HepG2 (cell line): Measurements from ENCODE around the gene NPIPB9. TPM values are rescaled to one million over a fixed set of nuclear protein-coding genes. Genes with fewer than 3 reads are reported as not detected.
A peak's percentile ranks its signal among the peaks of the same experiment; 100 is the strongest.

ENCODE experiments used
- ATF1 ChIP-seq: IDR thresholded peaks from 2 replicates; pipeline ENCODE4 v1.6.1; 2016; ENCODE audit warnings: mild to moderate bottlenecking, control low read depth
- KAT8 ChIP-seq: IDR thresholded peaks from 2 replicates; pipeline ENCODE4 v1.6.1; 2016; ENCODE audit warnings: missing genetic modification reagents, missing compliant biosample characterization
- NAIF1 ChIP-seq: sonication (generic); formaldehyde crosslinking; IDR thresholded peaks from 2 replicates; pipeline ENCODE4 v1.5.0; 2020; ENCODE audit warnings: mild to moderate bottlenecking, missing genetic modification reagents, borderline replicate concordance
- RBM22 ChIP-seq: fragments of 200-400 bp; formaldehyde crosslinking; optimal IDR thresholded peaks from 2 replicates; pipeline ENCODE3; 2017; ENCODE audit warnings: mild to moderate bottlenecking, low read length, moderate library complexity
- RNF219 ChIP-seq: sonication (generic); formaldehyde crosslinking; IDR thresholded peaks from 2 replicates; pipeline ENCODE4 v1.5.0; 2020; ENCODE audit warnings: mild to moderate bottlenecking, missing genetic modification reagents
- SOX6 ChIP-seq, 2 experiments: fragments of 450-650 bp in 1 of 2; sonication (generic) in 1 of 2; formaldehyde crosslinking in 1 of 2; IDR thresholded peaks; 2 replicates each; pipeline versions ENCODE4 v1.4.0 to v1.6.1; 2017 to 2020; ENCODE audit warnings: antibody characterized with exemption in 1 of 2, mild to moderate bottlenecking in 1 of 2, missing genetic modification reagents in 1 of 2
- TCF12 ChIP-seq, 2 experiments: fragments of 450-650 bp in 1 of 2; sonication (generic) in 1 of 2; formaldehyde crosslinking in 1 of 2; IDR thresholded peaks; 2 replicates each; pipeline versions ENCODE4 v1.6.1 to v1.8.0; 2017 to 2022; ENCODE audit warnings: antibody characterized with exemption in 1 of 2, mild to moderate bottlenecking in 1 of 2, missing genetic modification reagents in 1 of 2, moderate library complexity in 1 of 2
- ZKSCAN8 ChIP-seq: IDR thresholded peaks from 2 replicates; pipeline ENCODE4 v1.6.1; 2016; ENCODE audit warnings: borderline replicate concordance, missing genetic modification reagents, missing compliant biosample characterization
- ZNF292 ChIP-seq: sonication (generic); formaldehyde crosslinking; IDR thresholded peaks from 2 replicates; pipeline ENCODE4 v1.8.1; 2022; ENCODE audit warnings: mild to moderate bottlenecking, low read depth, missing genetic modification reagents, borderline replicate concordance
- ZNF331 ChIP-seq: sonication (generic); formaldehyde crosslinking; IDR thresholded peaks from 2 replicates; pipeline ENCODE4 v1.4.0; 2020; ENCODE audit warnings: missing genetic modification reagents
- ZNF510 ChIP-seq: sonication (generic); formaldehyde crosslinking; IDR thresholded peaks from 2 replicates; pipeline ENCODE4 v1.4.0; 2020; ENCODE audit warnings: low read depth, mild to moderate bottlenecking, missing genetic modification reagents
- ZNF589 ChIP-seq: sonication (generic); formaldehyde crosslinking; conservative IDR thresholded peaks from 2 replicates; pipeline ENCODE4 v1.8.0; 2022; ENCODE audit warnings: mild to moderate bottlenecking, moderate library complexity, missing genetic modification reagents
- ZNF619 ChIP-seq: sonication (generic); formaldehyde crosslinking; IDR thresholded peaks from 2 replicates; pipeline ENCODE4 v1.4.0; 2020; ENCODE audit warnings: mild to moderate bottlenecking, missing genetic modification reagents
- ZNF646 ChIP-seq: sonication (generic); formaldehyde crosslinking; IDR thresholded peaks from 2 replicates; pipeline ENCODE4 v1.9.0; 2021; ENCODE audit warnings: mild to moderate bottlenecking, missing genetic modification reagents
- ZNF7 ChIP-seq: IDR thresholded peaks from 2 replicates; pipeline ENCODE4 v1.6.1; 2016; ENCODE audit warnings: missing biosample characterization, missing genetic modification reagents
- polyA plus RNA-seq, 8 experiments: library from polyadenylated mRNA; depleted of rRNA in 3 of 8; stranded (reverse) in 7 of 8; unstranded in 1 of 8; fragments of >200 nt; fragmentation: Illumina TruSeq in 4 of 8; extraction: Trizol in 4 of 8; gene quantifications; 2 replicates each; pipeline versions ENCODE4 v1.2.1 to v1.2.3, GENCODE V29; 2011 to 2016; ENCODE audit warnings: low read depth in 4 of 8, missing spikeins in 1 of 8, mixed read lengths in 1 of 8; ENCODE audit not compliant: insufficient read depth in 1 of 8
- total RNA-seq, 5 experiments: library from RNA; depleted of rRNA; stranded (reverse); fragments of >200 nt; fragmentation: Illumina TruSeq; extraction: Trizol; gene quantifications; 2 replicates each; pipeline ENCODE4 v1.2.3, GENCODE V29; 2016; ENCODE audit warnings: low read depth in 1 of 5
- TF ChIP-seq, protein P1 (sequence below): sonication (generic); formaldehyde crosslinking; IDR thresholded peaks from 2 replicates; pipeline ENCODE4 v1.5.0; 2020; ENCODE audit warnings: missing genetic modification reagents
- TF ChIP-seq, protein P2 (sequence below): sonication (generic); formaldehyde crosslinking; IDR thresholded peaks from 2 replicates; pipeline ENCODE4 v1.4.0; 2020; ENCODE audit warnings: missing genetic modification reagents, mild to moderate bottlenecking, borderline replicate concordance

NPIPB9 gene
- total and polyA plus RNA-seq, 2 of the 13 experiments (the other 11 are each of a cell fraction or from before 2014, with no cell fraction given), result 0.77 to 1.0 TPM

GRCh38 chr16:28820016-28820415 is 68.4 kb downstream of the NPIPB9 start (continued):
- TF ChIP-seq, protein P1, sequence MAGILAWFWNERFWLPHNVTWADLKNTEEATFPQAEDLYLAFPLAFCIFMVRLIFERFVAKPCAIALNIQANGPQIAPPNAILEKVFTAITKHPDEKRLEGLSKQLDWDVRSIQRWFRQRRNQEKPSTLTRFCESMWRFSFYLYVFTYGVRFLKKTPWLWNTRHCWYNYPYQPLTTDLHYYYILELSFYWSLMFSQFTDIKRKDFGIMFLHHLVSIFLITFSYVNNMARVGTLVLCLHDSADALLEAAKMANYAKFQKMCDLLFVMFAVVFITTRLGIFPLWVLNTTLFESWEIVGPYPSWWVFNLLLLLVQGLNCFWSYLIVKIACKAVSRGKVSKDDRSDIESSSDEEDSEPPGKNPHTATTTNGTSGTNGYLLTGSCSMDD, result no peak
- TF ChIP-seq TCF12 (IDR thresholded peaks at IDR 0.05), result no peak
- TF ChIP-seq TCF12 (CRISPR knock-in tag; IDR thresholded peaks at IDR 0.05), result no peak
- TF ChIP-seq, protein P2, sequence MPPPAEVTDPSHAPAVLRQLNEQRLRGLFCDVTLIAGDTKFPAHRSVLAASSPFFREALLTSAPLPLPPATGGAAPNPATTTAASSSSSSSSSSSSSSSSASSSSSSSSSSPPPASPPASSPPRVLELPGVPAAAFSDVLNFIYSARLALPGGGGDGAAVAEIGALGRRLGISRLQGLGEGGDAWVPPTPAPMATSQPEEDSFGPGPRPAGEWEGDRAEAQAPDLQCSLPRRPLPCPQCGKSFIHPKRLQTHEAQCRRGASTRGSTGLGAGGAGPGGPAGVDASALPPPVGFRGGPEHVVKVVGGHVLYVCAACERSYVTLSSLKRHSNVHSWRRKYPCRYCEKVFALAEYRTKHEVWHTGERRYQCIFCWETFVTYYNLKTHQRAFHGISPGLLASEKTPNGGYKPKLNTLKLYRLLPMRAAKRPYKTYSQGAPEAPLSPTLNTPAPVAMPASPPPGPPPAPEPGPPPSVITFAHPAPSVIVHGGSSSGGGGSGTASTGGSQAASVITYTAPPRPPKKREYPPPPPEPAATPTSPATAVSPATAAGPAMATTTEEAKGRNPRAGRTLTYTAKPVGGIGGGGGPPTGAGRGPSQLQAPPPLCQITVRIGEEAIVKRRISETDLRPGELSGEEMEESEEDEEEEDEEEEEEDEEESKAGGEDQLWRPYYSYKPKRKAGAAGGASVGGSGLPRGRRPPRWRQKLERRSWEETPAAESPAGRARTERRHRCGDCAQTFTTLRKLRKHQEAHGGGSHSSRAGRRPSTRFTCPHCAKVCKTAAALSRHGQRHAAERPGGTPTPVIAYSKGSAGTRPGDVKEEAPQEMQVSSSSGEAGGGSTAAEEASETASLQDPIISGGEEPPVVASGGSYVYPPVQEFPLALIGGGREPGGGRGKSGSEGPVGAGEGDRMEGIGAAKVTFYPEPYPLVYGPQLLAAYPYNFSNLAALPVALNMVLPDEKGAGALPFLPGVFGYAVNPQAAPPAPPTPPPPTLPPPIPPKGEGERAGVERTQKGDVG (CRISPR knock-in tag), result no peak
- TF ChIP-seq NAIF1, result no peak
- TF ChIP-seq ZNF646, result no peak
- TF ChIP-seq ZNF589 (CRISPR knock-in tag), result no peak
- no peak for TF ChIP-seq ATF1 (CRISPR knock-in tag)
- peak; percentile 38; the same call in 1 of the 2 replicates for TF ChIP-seq ZNF7
- no peak for TF ChIP-seq ZNF619 (CRISPR knock-in tag)
- no peak for TF ChIP-seq RBM22
- no peak for TF ChIP-seq RNF219 (CRISPR knock-in tag)
- no peak for TF ChIP-seq ZNF331 (CRISPR knock-in tag)
- TF ChIP-seq ZNF292 (CRISPR knock-in tag), result no peak
- TF ChIP-seq ZNF510 (CRISPR knock-in tag), result no peak
- TF ChIP-seq KAT8 (CRISPR knock-in tag), result no peak
- TF ChIP-seq ZKSCAN8 (CRISPR knock-in tag), result no peak
- TF ChIP-seq SOX6 (IDR thresholded peaks at IDR 0.05), result no peak
- no peak for TF ChIP-seq SOX6 (CRISPR knock-in tag; IDR thresholded peaks at IDR 0.05)
